HEK293 (cell line): ENCODE data around the gene DENND1A.

Experiments
- GFI1B ChIP-seq: fragments of 450-650 bp; formaldehyde crosslinking; IDR thresholded peaks from 2 replicates; pipeline ENCODE4 v1.5.1; 2016; ENCODE audit warnings: missing biosample characterization, missing genetic modification characterization
- KLF7 ChIP-seq: fragments of 450-650 bp; formaldehyde crosslinking; IDR thresholded peaks from 2 replicates; pipeline ENCODE4 v1.5.1; 2016; ENCODE audit warnings: missing biosample characterization, missing genetic modification characterization, borderline replicate concordance
- PRDM1 ChIP-seq: fragments of 450-650 bp; formaldehyde crosslinking; IDR thresholded peaks from 2 replicates; pipeline ENCODE4; 2016; ENCODE audit warnings: missing biosample characterization, missing genetic modification characterization
- SALL2 ChIP-seq: fragments of 450-650 bp; formaldehyde crosslinking; IDR thresholded peaks from 2 replicates; pipeline ENCODE4 v1.5.0; 2017; ENCODE audit warnings: missing biosample characterization, mild to moderate bottlenecking, missing genetic modification characterization, borderline replicate concordance
- SCRT1 ChIP-seq: fragments of 450-650 bp; formaldehyde crosslinking; IDR thresholded peaks from 2 replicates; pipeline ENCODE4 v1.5.1; 2016; ENCODE audit warnings: missing biosample characterization, missing genetic modification characterization, borderline replicate concordance
- SP3 ChIP-seq: fragments of 450-650 bp; formaldehyde crosslinking; IDR thresholded peaks from 2 replicates; pipeline ENCODE4 v1.5.1; 2016; ENCODE audit warnings: missing biosample characterization, missing genetic modification characterization
- TCF7L2 ChIP-seq: IDR thresholded peaks from 2 replicates; pipeline ENCODE4 v1.6.1; 2011; ENCODE audit warnings: low read depth, mild to moderate bottlenecking, inconsistent platforms, low read length, moderate library complexity, borderline replicate concordance
- ZBTB1 ChIP-seq: fragments of 450-650 bp; formaldehyde crosslinking; IDR thresholded peaks from 2 replicates; pipeline ENCODE4 v1.5.1; 2016; ENCODE audit warnings: missing biosample characterization, missing genetic modification characterization
- ZBTB20 ChIP-seq: fragments of 450-650 bp; formaldehyde crosslinking; IDR thresholded peaks from 2 replicates; pipeline ENCODE4 v1.5.1; 2016; ENCODE audit warnings: missing biosample characterization, missing genetic modification characterization
- ZBTB48 ChIP-seq: fragments of 450-650 bp; formaldehyde crosslinking; IDR thresholded peaks from 2 replicates; pipeline ENCODE4 v1.5.1; 2016; ENCODE audit warnings: missing biosample characterization, missing genetic modification characterization
- ZFP69B ChIP-seq: fragments of 450-650 bp; formaldehyde crosslinking; IDR thresholded peaks from 2 replicates; pipeline ENCODE4 v1.5.1; 2016; ENCODE audit warnings: missing biosample characterization, missing genetic modification characterization
- ZIC2 ChIP-seq: fragments of 450-650 bp; formaldehyde crosslinking; IDR thresholded peaks from 2 replicates; pipeline ENCODE4 v1.5.1; 2016; ENCODE audit warnings: missing biosample characterization, missing genetic modification characterization
- ZNF140 ChIP-seq: fragments of 450-650 bp; formaldehyde crosslinking; IDR thresholded peaks from 2 replicates; pipeline ENCODE4 v1.5.1; 2016; ENCODE audit warnings: missing biosample characterization, missing genetic modification characterization
- ZNF211 ChIP-seq: fragments of 450-650 bp; formaldehyde crosslinking; IDR thresholded peaks from 2 replicates; pipeline ENCODE4 v1.5.1; 2016; ENCODE audit warnings: low read depth, missing biosample characterization, missing genetic modification characterization
- ZNF239 ChIP-seq: fragments of 450-650 bp; formaldehyde crosslinking; IDR thresholded peaks from 2 replicates; pipeline ENCODE4 v1.5.1; 2016; ENCODE audit warnings: missing biosample characterization, missing genetic modification characterization
- ZNF335 ChIP-seq: fragments of 450-650 bp; formaldehyde crosslinking; conservative IDR thresholded peaks from 2 replicates; pipeline ENCODE4 v1.5.1; 2016; ENCODE audit warnings: missing biosample characterization, missing genetic modification characterization
- ZNF366 ChIP-seq: fragments of 450-650 bp; formaldehyde crosslinking; conservative IDR thresholded peaks from 2 replicates; pipeline ENCODE4 v1.5.1; 2016; ENCODE audit warnings: missing biosample characterization, missing genetic modification characterization
- ZNF391 ChIP-seq: fragments of 450-650 bp; formaldehyde crosslinking; IDR thresholded peaks from 2 replicates; pipeline ENCODE4 v1.5.1; 2016; ENCODE audit warnings: low read depth, missing biosample characterization, missing genetic modification characterization, borderline replicate concordance
- ZNF423 ChIP-seq: fragments of 450-650 bp; formaldehyde crosslinking; IDR thresholded peaks from 2 replicates; pipeline ENCODE4 v1.5.1; 2016; ENCODE audit warnings: missing biosample characterization, missing genetic modification characterization
- ZNF530 ChIP-seq: fragments of 450-650 bp; formaldehyde crosslinking; IDR thresholded peaks from 2 replicates; pipeline ENCODE4 v1.5.1; 2016; ENCODE audit warnings: low read depth, missing biosample characterization, missing genetic modification characterization
- ZNF837 ChIP-seq: fragments of 450-650 bp; formaldehyde crosslinking; IDR thresholded peaks from 2 replicates; pipeline ENCODE4 v1.5.1; 2016; ENCODE audit warnings: missing biosample characterization, missing genetic modification characterization
- ZXDB ChIP-seq: fragments of 450-650 bp; formaldehyde crosslinking; IDR thresholded peaks from 2 replicates; pipeline ENCODE4 v1.5.1; 2016; ENCODE audit warnings: missing biosample characterization, missing genetic modification characterization
- TF ChIP-seq, protein P1 (sequence below): fragments of 450-650 bp; formaldehyde crosslinking; IDR thresholded peaks from 2 replicates; pipeline ENCODE4 v1.5.1; 2016; ENCODE audit warnings: missing biosample characterization, missing genetic modification characterization
- TF ChIP-seq, protein P2 (sequence below): fragments of 450-650 bp; formaldehyde crosslinking; IDR thresholded peaks from 2 replicates; pipeline ENCODE4 v1.5.1; 2016; ENCODE audit warnings: missing biosample characterization, missing genetic modification characterization
- TF ChIP-seq, protein P3 (sequence below): fragments of 450-650 bp; formaldehyde crosslinking; IDR thresholded peaks from 2 replicates; pipeline ENCODE4 v1.5.1; 2016; ENCODE audit warnings: missing biosample characterization, missing genetic modification characterization
- TF ChIP-seq, protein P4 (sequence below): fragments of 450-650 bp; formaldehyde crosslinking; IDR thresholded peaks from 2 replicates; pipeline ENCODE4 v1.5.1; 2016; ENCODE audit warnings: missing biosample characterization, missing genetic modification characterization
- TF ChIP-seq, protein P5 (sequence below): fragments of 450-650 bp; formaldehyde crosslinking; IDR thresholded peaks from 2 replicates; pipeline ENCODE4 v1.5.1; 2016; ENCODE audit warnings: missing biosample characterization, missing genetic modification characterization
- TF ChIP-seq, protein P6 (sequence below): fragments of 450-650 bp; formaldehyde crosslinking; IDR thresholded peaks from 2 replicates; pipeline ENCODE4 v1.5.1; 2017; ENCODE audit warnings: missing biosample characterization, missing genetic modification characterization

DENND1A gene

DNA sequence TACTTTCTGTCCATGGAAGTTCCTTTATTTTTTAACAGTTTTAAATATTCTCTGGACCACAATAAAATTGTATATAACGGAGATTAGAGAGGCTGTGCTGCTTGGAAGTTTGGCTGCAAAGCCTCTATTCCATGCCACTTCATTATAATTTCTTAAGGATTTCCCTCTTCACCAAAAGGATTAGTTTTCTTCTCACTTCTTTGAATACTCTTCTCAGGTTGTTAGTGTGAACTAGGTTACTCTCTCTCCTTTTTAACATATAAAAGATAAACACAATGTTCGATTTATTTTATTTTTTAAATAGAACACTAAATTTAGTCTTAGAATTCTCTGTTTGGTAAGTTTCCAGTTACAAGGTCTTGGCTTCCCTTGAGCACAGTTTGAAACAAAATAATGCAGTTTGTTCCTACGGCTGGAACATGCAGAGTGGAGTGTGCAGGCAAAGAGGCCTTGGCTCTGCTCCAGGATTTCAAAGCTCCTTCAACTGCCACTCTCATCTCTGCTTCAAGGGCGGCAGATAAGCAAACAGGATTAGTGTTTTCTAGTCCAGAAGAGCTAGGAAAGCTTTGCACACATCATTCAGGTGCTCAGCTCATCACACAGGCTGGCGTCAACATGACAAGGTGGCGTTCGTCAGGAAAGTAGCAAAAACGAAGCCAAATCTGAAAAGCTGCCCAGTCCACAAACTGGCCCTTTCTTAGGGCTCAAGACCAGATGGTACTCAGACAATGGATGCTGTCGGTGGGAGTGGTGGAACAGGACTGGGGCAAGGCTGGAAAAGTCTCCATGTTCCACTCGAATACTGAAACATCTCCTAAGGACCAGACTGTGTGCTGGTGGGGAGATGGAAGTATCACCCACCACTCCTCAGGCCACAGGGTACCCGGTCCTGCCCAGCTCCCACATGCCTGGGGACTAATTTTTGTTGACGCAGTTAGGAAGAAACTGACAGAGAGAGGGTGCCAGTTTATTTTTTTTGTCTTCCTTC lies 287.3 kb downstream of the DENND1A start (continued):
- TF ChIP-seq, protein P1, sequence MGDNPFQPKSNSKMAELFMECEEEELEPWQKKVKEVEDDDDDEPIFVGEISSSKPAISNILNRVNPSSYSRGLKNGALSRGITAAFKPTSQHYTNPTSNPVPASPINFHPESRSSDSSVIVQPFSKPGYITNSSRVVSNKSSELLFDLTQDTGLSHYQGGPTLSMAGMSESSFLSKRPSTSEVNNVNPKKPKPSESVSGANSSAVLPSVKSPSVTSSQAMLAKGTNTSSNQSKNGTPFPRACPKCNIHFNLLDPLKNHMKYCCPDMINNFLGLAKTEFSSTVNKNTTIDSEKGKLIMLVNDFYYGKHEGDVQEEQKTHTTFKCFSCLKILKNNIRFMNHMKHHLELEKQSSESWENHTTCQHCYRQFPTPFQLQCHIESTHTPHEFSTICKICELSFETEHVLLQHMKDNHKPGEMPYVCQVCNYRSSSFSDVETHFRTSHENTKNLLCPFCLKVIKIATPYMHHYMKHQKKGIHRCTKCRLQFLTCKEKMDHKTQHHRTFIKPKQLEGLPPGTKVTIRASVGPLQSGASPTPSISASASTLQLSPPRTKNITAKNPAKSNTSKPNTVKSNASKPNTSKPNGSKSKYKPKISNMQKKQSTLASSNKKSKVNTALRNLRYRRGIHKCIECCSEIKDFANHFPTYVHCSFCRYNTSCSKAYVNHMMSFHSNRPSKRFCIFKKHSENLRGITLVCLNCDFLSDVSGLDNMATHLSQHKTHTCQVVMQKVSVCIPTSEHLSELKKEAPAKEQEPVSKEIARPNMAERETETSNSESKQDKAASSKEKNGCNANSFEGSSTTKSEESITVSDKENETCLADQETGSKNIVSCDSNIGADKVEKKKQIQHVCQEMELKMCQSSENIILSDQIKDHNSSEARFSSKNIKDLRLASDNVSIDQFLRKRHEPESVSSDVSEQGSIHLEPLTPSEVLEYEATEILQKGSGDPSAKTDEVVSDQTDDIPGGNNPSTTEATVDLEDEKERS = no peak
- TF ChIP-seq ZNF423 = no peak
- no peak for TF ChIP-seq SP3
- TF ChIP-seq ZBTB1 = no peak
- no peak for TF ChIP-seq SCRT1 (tag by site-specific recombination)
- TF ChIP-seq, protein P2, sequence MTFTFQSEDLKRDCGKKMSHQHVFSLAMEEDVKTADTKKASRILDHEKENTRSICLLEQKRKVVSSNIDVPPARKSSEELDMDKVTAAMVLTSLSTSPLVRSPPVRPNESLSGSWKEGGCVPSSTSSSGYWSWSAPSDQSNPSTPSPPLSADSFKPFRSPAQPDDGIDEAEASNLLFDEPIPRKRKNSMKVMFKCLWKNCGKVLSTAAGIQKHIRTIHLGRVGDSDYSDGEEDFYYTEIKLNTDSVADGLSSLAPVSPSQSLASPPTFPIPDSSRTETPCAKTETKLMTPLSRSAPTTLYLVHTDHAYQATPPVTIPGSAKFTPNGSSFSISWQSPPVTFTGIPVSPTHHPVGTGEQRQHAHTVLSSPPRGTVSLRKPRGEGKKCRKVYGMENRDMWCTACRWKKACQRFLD = no peak
- no peak for TF ChIP-seq ZNF140 (tag by site-specific recombination)
- TF ChIP-seq KLF7 (tag by site-specific recombination) = no peak
- no peak for TF ChIP-seq ZNF366 (tag by site-specific recombination)
- TF ChIP-seq ZNF837 (tag by site-specific recombination) = no peak
- no peak for TF ChIP-seq ZXDB (tag by site-specific recombination)
- TF ChIP-seq ZNF530 (tag by site-specific recombination) = no peak
- TF ChIP-seq PRDM1 (tag by site-specific recombination) = no peak
- no peak for TF ChIP-seq ZNF239 (tag by site-specific recombination)
- TF ChIP-seq, protein P3, sequence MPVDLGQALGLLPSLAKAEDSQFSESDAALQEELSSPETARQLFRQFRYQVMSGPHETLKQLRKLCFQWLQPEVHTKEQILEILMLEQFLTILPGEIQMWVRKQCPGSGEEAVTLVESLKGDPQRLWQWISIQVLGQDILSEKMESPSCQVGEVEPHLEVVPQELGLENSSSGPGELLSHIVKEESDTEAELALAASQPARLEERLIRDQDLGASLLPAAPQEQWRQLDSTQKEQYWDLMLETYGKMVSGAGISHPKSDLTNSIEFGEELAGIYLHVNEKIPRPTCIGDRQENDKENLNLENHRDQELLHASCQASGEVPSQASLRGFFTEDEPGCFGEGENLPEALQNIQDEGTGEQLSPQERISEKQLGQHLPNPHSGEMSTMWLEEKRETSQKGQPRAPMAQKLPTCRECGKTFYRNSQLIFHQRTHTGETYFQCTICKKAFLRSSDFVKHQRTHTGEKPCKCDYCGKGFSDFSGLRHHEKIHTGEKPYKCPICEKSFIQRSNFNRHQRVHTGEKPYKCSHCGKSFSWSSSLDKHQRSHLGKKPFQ (tag by site-specific recombination) = 0 out of 2 replicates have a peak, but pooled peaks have one; percentile 22
- TF ChIP-seq SALL2 (tag by site-specific recombination) = no peak
- no peak for TF ChIP-seq ZBTB48
- TF ChIP-seq, protein P4, sequence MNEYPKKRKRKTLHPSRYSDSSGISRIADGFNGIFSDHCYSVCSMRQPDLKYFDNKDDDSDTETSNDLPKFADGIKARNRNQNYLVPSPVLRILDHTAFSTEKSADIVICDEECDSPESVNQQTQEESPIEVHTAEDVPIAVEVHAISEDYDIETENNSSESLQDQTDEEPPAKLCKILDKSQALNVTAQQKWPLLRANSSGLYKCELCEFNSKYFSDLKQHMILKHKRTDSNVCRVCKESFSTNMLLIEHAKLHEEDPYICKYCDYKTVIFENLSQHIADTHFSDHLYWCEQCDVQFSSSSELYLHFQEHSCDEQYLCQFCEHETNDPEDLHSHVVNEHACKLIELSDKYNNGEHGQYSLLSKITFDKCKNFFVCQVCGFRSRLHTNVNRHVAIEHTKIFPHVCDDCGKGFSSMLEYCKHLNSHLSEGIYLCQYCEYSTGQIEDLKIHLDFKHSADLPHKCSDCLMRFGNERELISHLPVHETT (tag by site-specific recombination) = no peak
- no peak for TF ChIP-seq GFI1B (tag by site-specific recombination)
- no peak for TF ChIP-seq ZNF391 (tag by site-specific recombination)
- TF ChIP-seq TCF7L2 = peak; percentile 74; the same call in 1 of the 2 replicates
- TF ChIP-seq, protein P5, sequence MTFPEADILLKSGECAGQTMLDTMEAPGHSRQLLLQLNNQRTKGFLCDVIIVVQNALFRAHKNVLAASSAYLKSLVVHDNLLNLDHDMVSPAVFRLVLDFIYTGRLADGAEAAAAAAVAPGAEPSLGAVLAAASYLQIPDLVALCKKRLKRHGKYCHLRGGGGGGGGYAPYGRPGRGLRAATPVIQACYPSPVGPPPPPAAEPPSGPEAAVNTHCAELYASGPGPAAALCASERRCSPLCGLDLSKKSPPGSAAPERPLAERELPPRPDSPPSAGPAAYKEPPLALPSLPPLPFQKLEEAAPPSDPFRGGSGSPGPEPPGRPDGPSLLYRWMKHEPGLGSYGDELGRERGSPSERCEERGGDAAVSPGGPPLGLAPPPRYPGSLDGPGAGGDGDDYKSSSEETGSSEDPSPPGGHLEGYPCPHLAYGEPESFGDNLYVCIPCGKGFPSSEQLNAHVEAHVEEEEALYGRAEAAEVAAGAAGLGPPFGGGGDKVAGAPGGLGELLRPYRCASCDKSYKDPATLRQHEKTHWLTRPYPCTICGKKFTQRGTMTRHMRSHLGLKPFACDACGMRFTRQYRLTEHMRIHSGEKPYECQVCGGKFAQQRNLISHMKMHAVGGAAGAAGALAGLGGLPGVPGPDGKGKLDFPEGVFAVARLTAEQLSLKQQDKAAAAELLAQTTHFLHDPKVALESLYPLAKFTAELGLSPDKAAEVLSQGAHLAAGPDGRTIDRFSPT = no peak
- 0 out of 2 replicates have a peak, but pooled peaks have one; percentile 8 for TF ChIP-seq ZBTB20
- no peak for TF ChIP-seq ZNF211
- TF ChIP-seq ZIC2 = peak; percentile 52; the same call in 1 of the 2 replicates
- TF ChIP-seq, protein P6, sequence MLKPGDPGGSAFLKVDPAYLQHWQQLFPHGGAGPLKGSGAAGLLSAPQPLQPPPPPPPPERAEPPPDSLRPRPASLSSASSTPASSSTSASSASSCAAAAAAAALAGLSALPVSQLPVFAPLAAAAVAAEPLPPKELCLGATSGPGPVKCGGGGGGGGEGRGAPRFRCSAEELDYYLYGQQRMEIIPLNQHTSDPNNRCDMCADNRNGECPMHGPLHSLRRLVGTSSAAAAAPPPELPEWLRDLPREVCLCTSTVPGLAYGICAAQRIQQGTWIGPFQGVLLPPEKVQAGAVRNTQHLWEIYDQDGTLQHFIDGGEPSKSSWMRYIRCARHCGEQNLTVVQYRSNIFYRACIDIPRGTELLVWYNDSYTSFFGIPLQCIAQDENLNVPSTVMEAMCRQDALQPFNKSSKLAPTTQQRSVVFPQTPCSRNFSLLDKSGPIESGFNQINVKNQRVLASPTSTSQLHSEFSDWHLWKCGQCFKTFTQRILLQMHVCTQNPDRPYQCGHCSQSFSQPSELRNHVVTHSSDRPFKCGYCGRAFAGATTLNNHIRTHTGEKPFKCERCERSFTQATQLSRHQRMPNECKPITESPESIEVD (tag by site-specific recombination) = 0 out of 2 replicates have a peak, but pooled peaks have one; percentile 6
- TF ChIP-seq ZNF335 = no peak
- no peak for TF ChIP-seq ZFP69B (tag by site-specific recombination)
